Myometrial cell (primary cell): ENCODE measurements around the gene ALS2CL. TPM values are rescaled to one million over a fixed set of nuclear protein-coding genes. Genes with fewer than 3 reads are reported as not detected.

ENCODE experiments used
- total RNA-seq: library from RNA; depleted of rRNA; stranded (reverse); fragments of >200 nt; gene quantifications from 2 replicates; pipeline ENCODE4 v1.2.3, GENCODE V29; 2015

The ALS2CL gene, protein sequence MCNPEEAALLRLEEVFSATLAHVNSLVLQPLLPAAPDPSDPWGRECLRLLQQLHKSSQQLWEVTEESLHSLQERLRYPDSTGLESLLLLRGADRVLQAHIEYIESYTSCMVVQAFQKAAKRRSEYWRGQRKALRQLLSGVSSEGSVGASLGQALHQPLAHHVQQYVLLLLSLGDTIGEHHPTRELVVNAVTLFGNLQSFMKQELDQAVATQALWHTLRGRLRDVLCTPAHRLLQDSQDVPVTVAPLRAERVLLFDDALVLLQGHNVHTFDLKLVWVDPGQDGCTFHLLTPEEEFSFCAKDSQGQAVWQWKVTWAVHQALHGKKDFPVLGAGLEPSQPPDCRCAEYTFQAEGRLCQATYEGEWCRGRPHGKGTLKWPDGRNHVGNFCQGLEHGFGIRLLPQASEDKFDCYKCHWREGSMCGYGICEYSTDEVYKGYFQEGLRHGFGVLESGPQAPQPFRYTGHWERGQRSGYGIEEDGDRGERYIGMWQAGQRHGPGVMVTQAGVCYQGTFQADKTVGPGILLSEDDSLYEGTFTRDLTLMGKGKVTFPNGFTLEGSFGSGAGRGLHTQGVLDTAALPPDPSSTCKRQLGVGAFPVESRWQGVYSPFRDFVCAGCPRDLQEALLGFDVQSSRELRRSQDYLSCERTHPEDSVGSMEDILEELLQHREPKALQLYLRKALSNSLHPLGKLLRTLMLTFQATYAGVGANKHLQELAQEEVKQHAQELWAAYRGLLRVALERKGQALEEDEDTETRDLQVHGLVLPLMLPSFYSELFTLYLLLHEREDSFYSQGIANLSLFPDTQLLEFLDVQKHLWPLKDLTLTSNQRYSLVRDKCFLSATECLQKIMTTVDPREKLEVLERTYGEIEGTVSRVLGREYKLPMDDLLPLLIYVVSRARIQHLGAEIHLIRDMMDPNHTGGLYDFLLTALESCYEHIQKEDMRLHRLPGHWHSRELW
- total RNA-seq: 1.8 and 2.3 TPM in 2 replicates

DNA sequence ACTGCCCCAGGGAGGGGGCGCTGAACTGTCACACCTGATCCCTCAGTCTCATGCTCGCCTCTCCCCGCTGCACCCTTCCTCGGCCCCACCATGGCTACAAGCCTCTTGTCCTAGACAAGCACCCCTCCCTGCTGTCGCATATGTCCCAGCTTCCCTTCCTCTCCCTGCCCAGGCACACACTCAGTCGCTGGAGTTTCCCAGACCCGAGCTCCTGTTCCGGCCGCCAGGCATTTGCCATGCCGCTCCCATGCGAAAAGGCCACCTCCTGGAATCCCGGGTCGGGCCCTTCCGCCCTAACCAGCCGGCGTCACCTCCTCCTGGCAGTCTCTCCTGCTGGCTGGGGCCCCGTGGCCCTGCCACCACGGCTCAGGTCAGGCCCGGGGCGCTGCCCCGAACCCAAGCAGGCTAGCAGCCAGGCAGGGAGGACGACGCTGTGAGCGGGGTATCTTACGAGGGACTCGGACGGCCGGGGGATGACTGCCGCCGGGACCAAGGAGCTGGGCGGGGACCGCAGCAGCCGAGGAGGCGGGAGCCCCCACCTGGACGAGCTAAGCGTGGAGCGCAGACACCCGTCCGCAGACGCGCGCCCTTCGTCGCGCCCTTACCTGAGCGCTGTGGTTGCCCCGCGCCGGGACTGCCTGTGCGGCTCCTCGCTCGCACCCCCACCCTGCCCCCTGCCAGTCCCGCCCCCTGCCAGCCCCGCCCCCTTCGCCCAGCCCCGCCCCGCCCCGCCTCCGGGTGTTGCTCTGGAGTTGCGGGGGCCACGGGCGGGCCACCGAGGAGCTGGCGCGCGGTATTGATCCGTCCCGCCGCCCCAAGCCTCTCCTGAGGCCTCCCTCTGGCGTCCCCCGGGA, at the start of gene ALS2CL:
Gene ALS2CL (minus strand): TSS at position 642 of the 854 bp plus-strand sequence. CDS start 4,239 bp downstream, outside the sequence.

DNA sequence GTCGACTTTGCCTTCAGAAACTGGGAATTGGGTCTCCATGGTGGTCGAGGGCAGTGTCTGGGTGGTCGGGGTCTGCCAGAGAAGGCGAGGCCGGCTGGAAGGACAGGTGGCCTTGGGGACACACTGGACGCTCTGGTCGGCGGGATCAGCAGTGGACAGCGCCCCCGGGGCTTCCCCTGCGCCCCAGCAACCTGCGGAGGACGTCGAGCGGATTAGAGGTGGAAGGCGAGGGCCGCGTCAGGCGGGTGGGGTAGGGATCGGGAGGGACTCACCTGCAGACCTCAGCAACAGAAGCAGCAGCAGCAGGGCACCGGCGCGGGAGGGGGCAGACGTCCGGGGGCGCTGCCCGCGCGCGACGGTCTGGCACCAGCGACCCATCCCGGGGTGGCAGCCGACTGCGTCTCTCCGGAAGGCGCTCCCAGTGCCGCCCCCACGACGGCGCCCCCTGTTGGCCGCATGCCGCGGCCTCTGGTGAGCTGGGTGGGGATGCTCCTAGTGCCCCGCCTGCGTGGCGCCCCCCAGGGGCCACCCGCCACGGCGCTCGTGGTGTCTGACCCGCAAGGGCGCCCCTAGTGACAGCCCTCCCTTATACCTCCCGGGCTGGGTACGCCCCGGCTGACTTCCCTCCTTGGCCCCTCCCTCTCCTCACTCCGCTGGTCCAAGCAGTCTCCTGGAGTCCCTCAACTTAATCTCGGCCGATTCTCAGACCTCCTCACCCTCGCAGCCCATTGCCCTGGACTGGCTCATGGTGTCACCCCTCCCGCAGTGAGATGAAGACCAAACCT, 24.2 kb upstream of the ALS2CL start, which contains the start of gene PRSS50:
Gene PRSS50 (minus strand): TSS at position 423 of the 785 bp plus-strand sequence. CDS start 45 bp downstream, at position 378.

DNA sequence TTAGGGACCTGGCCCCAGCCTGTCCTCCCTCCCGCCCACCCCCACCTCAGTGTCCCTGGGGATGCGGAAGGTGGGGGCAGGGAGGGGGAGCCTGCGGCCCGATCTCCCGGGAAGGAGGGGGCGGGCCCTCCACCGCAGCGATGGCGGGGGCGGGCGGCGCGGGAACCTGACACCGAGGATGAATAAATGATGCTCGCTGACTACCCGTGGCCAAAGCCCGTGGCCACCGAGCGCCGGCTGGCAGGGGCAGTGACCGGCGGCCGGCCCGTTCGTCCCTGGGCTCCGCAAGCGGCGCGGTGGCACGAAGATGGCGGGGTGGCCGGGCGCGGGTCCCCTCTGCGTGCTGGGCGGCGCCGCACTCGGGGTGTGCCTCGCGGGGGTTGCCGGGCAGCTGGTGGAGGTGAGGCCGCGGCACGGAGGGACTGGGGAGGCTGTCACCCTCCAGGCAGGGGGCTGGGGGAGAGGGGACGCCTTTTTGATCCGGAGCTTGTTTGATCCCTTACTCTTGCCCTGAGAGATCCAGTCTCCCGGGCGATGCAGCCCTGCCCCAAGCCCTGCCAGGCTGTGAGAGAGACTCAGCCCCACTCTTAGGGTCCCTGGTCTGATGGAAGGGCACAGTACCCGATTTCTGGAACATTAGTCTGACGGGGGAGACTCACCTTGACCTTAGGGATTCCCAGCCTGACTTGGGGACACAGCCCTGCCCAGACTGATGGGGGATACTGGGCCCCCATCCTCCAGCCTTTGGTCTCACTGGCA, 7.9 kb upstream of the ALS2CL start, which contains the start of gene TMIE:
Gene TMIE (plus strand): TSS at position 212 of the 759 bp plus-strand sequence. CDS start 96 bp downstream, at position 308.

Other genes starting within 250 kb of the ALS2CL start
- gene LTF, start 228.8 kb downstream of the ALS2CL start, total RNA-seq: not detected in 2 replicates
- gene RTP3, start 195.7 kb downstream of the ALS2CL start, total RNA-seq: not detected in 2 replicates
- 0.18 TPM in 1 of 2 replicates, not detected in the other for gene LRRC2, start 127.4 kb downstream of the ALS2CL start, total RNA-seq
- not detected in 2 replicates for gene FAM240A, start 81.2 kb downstream of the ALS2CL start, total RNA-seq
- gene TMIE, start 7.7 kb upstream of the ALS2CL start, total RNA-seq: not detected in 2 replicates
- not detected in 2 replicates for gene PRSS50, start 24.2 kb upstream of the ALS2CL start, total RNA-seq
- gene MYL3, start 169.8 kb upstream of the ALS2CL start, total RNA-seq: not detected in 2 replicates
- 1.4 and 1.6 TPM in 2 replicates for gene PTH1R, start 184.0 kb upstream of the ALS2CL start, total RNA-seq